GM12875 (cell line): Measurements from ENCODE around the gene SP2.
"Not testable (repeated sequence)": the region's sequence is repeated elsewhere in the genome, so short reads cannot be mapped to it uniquely, and the experiment has no call there.

Experiments
- H3K4me3 ChIP-seq: one replicate; pipeline ENCODE4 v1.5.1; 2011; ENCODE audit warnings: low read depth, low read length, control low read depth
- TF ChIP-seq, protein P1 (sequence below): IDR thresholded peaks from 2 replicates; pipeline ENCODE4 v1.5.1; 2011; ENCODE audit warnings: low read depth, mild to moderate bottlenecking, control low read depth, inconsistent platforms, low read length, moderate library complexity, borderline replicate concordance; ENCODE audit not compliant: insufficient read depth

The SP2 gene

DNA sequence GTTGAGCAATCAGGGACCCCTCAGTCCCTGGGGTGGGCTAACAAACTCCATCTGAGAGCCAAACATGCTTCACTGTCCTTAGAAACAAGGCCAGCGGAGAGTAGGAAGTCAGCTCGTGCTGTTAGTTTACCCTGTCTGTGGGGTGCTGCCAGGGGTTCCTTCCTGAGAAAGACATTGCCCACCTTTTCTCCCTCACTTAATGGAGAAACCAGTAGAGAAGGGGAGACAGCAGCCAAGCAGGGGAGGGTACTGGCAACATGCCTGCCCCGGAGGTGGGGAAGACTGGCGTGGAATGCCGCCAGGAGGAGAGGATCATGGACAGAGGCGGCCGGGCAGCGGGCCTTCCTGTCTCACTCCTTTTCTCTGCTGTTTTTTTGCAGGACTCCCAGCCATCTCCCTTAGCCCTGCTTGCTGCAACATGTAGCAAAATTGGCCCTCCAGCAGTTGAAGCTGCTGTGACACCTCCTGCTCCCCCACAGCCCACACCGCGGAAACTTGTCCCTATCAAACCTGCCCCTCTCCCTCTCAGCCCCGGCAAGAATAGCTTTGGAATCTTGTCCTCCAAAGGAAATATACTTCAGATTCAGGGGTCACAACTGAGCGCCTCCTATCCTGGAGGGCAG is 19.9 kb downstream of the SP2 start:
- H3K4me3 ChIP-seq, result no peak overlapping the region
- TF ChIP-seq, protein P1, sequence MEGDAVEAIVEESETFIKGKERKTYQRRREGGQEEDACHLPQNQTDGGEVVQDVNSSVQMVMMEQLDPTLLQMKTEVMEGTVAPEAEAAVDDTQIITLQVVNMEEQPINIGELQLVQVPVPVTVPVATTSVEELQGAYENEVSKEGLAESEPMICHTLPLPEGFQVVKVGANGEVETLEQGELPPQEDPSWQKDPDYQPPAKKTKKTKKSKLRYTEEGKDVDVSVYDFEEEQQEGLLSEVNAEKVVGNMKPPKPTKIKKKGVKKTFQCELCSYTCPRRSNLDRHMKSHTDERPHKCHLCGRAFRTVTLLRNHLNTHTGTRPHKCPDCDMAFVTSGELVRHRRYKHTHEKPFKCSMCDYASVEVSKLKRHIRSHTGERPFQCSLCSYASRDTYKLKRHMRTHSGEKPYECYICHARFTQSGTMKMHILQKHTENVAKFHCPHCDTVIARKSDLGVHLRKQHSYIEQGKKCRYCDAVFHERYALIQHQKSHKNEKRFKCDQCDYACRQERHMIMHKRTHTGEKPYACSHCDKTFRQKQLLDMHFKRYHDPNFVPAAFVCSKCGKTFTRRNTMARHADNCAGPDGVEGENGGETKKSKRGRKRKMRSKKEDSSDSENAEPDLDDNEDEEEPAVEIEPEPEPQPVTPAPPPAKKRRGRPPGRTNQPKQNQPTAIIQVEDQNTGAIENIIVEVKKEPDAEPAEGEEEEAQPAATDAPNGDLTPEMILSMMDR, result no peak

DNA sequence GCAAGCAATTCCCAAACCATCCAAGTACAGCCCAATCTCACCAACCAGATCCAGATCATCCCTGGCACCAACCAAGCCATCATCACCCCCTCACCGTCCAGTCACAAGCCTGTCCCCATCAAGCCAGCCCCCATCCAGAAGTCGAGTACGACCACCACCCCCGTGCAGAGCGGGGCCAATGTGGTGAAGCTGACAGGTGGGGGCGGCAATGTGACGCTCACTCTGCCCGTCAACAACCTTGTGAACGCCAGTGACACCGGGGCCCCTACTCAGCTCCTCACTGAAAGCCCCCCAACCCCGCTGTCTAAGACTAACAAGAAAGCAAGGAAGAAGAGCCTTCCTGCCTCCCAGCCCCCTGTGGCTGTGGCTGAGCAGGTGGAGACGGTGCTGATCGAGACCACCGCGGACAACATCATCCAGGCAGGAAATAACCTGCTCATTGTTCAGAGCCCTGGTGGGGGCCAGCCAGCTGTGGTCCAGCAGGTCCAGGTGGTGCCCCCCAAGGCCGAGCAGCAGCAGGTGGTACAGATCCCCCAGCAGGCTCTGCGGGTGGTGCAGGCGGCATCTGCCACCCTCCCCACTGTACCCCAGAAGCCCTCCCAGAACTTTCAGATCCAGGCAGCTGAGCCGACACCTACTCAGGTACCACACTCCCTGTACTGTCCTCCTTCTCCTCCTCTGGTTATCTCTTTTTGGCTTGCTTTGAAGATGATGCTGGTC is 20.6 kb downstream of the SP2 start:
- TF ChIP-seq, protein P1, result no peak
- H3K4me3 ChIP-seq, result no peak overlapping the region

DNA sequence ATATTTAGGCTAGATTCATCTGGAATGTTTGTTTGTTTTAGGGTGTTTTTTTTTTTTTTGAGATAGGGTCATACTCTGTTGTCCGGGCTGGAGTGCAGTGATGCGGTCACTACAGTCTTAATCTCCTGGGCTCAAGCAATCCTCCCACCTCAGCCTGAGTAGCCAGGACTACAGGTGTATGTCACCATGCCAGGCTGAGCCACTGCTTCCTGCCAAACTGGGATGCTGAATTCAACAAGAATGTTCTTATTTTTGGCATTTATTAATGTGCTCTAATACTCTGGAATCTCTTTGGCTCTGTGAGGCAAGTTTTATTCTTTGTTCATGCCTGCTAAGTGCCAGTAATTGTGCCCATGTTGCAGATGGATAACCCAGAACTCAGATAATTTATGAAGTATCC is 21.5 kb downstream of the SP2 start:
- TF ChIP-seq, protein P1, result no peak
- H3K4me3 ChIP-seq, result no peak overlapping the region

DNA sequence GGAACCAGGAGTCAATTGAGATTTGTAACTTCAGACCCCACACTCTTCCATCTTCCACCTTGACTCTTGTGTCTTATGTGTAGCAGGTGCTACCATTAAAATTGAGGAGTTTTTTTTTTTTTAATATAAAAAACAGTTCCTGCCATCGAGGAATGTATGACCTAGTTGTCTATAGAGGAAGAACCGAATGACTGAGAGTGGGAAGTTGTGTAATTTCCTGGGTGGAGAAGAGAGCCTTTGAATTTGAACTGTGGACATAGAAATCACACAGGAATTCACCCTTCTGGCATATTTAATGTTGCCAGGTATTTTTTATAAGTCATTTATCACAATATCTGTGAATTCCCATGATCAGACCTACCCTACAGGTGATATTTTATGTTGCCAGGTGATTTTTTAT is 22.0 kb downstream of the SP2 start:
- TF ChIP-seq, protein P1, result no peak
- H3K4me3 ChIP-seq, result no peak overlapping the region

DNA sequence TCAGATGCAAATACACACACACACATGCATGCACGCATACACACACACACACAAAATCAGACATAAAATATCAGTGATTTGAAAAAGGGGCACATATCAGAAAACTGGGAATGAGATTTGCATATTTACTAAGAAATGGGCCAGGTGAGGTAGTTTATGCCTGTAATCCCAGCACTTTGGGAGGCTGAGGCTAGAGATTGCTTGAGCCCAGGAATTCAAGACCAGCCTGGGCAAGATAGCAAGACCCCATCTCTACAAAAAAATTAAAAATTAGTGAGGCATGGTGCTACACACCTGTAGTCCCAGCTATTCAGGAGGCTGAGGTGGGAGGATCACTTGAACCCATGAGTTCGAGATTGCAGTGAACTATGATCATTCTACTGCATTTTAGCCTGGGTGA is 23.0 kb downstream of the SP2 start:
- H3K4me3 ChIP-seq, result no peak overlapping the region
- TF ChIP-seq, protein P1, result no peak

DNA sequence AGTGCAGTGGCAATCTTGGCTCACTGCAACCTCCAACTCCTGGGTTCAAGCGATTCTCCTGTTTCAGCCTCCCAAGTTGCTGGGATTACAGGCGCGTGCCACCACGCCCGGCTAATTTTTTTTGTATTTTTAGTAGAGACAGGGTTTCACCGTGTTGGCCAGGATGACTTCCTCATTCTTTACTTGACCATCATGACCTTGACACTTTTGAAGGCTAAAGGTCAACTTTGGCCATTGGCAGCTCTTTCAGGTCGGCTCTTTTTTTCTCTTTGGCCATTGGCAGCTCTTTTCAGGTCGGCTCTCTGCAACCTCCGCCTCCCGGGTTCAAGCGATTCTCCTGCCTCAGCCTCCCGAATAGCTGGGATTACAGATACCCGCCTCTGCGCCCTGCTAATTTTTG is 23.9 kb downstream of the SP2 start:
- not testable (repeated sequence) for H3K4me3 ChIP-seq

DNA sequence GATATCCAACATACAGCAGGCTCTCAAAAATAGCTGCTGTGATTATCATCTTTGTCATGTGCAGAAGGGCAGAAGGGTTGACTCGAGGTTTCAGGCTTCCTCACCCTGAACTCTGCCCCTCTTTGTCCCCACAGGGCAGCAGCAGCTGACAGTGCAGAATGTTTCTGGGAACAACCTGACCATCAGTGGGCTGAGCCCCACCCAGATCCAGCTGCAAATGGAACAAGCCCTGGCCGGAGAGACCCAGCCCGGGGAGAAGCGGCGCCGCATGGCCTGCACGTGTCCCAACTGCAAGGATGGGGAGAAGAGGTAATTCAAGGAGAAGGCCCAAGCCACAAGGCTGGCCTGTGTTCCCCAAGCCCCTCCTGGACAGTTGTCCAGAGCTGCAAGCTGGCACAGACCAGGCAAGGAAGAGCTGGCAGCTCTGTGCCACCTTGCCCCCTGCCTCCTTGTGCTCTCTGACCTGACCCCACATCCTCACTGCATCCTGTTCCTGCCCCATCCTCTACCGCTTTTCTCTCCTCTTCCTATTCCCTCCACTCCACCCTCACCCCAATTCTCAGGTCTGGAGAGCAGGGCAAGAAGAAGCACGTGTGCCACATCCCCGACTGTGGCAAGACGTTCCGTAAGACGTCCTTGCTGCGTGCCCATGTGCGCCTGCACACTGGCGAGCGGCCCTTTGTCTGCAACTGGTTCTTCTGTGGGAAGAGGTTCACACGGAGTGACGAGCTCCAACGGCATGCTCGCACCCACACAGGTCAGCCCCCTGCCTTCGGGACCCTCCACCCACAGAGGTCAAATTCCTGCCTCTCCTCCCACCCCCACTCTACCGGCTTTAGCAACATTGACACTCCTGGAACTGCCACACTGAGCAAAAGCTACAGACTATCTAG is 29.0 kb downstream of the SP2 start:
- no peak overlapping the region for H3K4me3 ChIP-seq
- TF ChIP-seq, protein P1, result no peak
